IPS DF 19.7 (cell line): Measurements from ENCODE around the gene RORB.

Source experiments
- DNase-seq: peaks from one replicate; pipeline ENCODE4 v3.0.0-alpha.2; 2013; ENCODE audit warnings: low read depth, low spot score

The RORB gene

DNA sequence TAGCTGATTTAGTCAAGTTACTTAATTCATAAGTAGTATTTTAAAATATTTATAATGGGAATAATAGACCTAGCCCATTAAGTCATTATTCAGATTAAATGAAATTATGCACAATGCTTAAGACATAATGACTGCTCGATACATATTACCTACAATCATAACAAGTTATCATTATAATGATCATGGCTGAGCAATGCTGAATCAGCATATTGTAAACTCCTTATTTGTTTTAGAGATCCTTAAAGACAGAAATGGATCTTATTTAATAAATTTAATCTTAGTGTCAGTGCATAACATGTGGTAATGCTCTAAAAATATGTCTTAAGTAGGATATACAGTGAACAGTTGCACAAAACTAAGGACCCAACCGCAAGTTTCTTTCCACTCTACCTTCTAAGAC, 221.6 kb downstream of the RORB start:
- DNase-seq, result no peak

DNA sequence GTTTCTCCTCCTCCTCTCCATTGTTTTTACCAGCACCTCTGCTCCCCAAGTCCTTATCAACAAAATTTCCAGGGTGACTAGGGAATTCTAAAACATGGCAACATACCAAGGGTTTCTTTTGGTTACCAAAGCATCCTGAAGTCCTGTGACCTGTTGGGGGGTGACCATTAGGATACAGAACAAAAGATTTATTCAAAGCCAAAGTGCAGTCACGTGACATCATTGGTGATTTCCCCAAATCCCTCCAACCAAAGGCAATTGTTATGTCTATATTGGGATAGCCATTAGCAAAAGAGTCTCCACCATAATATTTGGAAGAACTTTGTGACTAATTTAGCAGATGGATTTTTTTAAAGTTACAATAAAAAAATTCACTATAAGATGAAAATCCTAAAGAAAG, 222.2 kb downstream of the RORB start:
- DNase-seq, result no peak

DNA sequence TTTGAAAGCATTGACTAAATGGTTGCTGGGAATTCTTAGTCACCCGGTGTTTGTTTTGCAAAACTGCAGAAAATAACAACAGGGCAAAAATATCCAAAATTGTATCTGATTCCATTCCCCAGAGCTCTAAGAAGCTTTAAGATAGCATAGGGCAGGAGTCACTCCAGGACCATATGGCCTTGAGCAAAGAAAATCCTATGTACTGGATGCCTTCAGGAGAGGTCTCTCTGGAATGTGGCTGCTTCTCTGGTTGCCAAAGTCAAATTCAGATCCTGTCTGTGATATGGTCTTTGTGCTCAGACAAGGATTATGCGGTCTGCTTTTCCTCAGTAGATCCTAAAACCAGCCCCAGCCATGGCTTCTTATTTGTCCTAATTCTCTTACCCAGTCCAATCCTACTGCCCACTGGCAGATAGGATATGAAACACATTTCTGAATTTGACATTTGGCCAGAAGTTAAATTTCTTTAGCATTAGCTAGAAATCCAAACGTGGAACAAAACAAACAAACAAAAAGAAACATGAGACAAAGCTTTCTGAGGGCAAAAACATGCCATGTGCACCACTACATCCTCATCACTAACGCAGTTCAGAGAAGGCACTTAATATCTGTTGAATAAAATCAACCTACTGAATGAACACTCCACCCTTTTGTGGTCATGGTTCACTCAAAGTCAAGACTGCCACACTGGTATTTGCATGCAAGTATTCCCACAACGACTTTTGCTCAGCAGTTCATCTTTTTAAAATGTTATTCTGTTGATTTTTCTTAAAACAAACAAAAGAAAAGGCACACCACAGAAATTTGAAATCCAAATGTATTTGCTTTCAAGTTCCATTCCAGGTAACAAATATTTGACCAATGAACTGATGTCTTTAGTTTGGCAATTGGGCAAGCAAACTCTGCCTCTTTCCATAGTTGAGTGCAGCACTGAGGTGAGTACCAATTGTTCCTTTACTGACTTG, 224.8 kb downstream of the RORB start:
- DNase-seq, result no peak

DNA sequence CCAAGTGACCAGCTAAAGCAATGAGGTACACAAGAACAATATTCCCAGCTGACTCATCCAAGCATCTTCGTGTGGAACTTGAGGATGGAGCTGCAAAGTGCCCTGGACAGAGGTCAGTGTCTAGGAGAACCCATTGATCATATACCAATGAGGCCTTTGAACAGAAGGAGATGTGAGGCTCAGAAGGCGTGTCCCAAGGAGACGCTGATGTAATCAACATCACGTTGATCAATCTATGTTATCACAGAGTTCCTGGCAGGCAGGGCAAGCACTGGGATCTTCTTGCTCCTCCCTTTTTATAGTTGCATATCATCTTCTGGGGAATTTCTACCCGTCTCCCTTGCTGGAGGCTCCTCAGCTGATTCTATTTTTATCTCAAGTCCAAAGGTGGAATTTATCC, 227.2 kb downstream of the RORB start:
- DNase-seq, result no peak

DNA sequence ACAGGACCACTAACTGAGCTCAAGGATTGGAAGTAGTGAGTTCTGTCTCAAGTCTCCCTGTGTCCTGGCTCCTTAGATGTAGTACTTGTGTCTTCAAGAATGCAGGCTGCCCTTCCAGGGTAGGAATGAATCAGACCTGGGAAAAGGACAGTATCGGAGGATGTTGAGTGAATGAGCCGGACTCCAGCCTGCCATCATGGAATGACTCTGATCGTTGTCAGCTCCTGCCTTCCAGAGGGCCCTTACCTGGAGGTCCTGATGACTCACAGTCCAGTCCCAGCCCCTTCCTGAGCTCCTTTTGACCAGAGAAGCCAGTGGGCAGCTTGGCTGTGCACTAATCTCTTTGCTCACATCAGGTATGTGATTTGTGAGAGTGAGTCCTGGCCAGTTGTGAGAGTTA, 229.4 kb downstream of the RORB start:
- DNase-seq, result no peak

DNA sequence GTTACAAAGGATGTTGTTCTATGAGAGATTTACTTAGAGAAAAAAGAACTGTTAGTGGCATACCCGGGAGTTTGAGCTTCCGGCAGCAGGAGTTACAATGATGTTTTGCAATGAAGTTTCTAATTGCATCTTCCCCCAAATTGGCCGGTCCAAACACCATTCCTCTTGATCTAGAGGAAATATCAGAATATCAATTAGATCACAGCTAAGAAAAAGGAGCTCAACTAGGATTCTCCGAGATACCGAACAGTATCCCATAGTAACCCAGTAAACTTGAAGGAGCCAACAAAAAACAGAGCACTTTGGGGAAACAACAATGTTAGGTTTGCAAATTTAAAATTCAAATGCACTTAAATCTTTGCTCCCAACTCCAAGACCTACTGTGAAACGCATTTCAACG, 231.0 kb downstream of the RORB start:
- no peak for DNase-seq

DNA sequence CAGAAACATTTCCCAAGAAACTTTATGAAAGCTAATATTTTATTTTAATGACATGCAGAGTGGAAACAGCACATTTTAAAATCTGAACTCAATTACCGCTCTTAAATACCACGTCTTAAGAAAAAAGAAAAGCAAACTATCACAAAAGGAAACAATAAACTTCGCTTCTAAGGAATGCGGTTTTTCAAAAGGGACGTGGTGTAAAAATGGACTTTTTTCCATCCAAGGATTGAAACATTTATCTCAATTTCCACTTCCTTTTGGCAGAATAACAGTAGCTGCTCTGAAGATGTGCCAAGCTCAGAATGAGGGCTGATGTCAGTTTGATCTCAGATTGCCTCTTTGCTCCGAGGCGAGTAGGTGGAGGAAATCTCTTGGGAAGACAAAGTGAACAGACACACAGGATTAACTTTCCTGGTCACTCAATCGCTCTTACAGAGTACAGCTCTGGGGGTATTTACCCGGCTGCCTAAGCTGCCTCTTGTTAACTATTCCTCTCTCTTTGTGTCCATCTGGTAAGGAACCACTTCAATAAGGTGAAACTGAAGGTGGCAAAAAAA, 232.1 kb downstream of the RORB start:
- DNase-seq, result no peak

DNA sequence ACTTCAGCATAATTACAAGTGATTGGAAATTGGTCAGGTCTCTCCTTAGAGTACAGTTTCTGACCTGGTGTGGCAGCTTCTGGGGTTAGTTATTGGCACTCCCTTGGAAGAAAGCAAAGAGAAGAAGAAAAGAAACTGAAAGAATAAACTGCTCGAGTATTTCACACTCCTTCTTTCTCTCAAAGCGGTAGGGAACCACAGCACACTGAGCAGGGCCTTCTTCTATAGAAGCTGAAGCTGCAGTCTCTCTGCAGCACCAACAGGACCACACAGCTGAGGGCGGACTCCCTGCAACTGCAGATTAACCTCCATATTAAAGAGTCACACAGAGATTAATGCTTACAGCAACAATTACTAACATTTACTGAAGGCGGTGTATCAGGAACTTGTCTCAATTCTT, 238.6 kb downstream of the RORB start:
- DNase-seq, result no peak

DNA sequence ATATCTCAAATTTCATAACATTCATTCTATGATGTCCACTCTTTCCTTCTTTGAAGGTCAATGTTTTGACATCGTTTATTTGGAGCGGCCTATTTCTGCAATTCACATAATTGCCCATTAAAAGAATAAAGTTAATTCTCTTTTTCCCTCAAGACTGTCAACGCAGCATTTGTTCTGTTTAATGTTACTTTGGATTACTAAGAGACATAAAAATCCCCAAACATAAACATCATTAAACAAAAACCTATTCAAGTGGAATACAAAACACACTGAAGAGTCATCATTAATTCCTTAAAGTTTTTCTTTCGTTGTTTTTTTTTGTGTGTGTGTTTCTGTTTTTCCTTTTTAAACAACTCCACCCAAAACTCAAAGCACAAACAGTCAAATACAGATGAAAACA, 239.5 kb downstream of the RORB start:
- DNase-seq, result no peak

DNA sequence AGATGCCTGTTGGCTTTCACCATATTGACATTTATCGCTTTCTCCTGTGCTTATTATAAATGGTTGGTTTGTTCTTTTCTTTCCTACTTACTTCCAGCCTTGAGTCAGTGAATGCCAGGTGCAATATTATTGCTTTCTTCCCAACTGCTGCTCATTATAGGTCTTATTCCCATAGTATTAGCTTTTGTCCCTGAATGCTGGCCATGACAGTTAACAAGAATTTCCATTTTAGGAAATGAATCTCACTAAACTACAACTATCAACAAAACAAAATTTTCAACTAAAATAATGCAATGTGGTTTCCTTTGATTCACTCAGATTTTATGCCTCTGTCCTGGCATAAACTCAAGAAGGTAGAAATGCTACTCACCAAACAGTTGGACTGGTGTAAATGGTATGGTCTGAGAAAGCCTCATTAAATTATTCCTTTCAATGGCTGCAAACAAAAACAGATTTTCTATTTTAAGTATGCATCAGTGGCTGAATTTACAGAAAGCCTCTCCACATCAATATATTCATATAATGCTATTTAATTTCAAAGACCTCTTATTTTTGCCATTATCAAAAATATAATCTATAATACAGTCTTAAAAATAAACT, 245.2 kb downstream of the RORB start:
- no peak for DNase-seq
